Raji (cell line): ENCODE data around the gene HIPK3.

ENCODE experiments used
- POLR2A ChIP-seq: IDR thresholded peaks from 2 replicates; pipeline ENCODE4 v1.6.1; 2011; ENCODE audit warnings: low read depth, low read length, control low read depth; ENCODE audit not compliant: insufficient read depth

The HIPK3 gene

DNA sequence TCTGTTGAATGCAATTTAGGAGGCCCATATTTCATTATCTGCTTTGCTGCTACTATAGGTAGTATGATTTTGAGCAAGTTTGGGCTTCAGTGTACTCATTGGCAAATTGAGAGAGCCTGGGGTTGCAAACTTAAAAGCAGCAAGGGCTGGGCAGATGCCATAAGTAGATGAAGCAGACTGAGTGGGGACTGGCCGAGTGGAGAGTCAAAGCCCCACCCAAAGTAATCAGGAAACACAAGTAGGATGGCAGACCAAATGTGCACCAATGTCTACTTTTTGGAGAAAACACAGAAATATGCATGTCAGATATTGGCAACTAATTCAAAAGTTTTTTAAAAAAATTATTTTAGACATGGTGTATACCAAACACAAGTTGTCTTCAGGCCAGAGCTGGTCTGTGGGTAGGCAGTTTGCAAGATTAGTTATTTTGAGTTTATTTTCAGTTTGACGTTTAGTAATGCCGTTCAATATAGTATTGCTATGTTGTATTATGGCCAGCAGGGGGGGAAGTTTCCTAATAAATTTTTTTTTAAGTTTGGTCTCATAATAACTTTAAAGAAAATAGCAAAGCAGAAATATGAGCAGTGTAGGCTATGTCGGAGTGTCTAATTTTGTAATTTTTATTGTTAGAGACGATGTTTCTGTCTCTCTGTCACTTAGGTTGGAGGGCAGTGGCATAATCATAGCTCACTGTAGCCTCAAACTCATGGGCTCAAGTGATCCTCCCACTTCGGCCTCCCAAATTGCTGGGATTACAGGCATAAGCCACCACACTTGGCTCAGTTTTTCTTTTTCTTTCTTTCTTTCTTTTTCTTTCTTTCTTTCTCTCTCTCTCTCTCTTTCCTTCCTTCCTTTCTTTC lies 105.1 kb downstream of the HIPK3 start:
- no peak for TF ChIP-seq POLR2A

DNA sequence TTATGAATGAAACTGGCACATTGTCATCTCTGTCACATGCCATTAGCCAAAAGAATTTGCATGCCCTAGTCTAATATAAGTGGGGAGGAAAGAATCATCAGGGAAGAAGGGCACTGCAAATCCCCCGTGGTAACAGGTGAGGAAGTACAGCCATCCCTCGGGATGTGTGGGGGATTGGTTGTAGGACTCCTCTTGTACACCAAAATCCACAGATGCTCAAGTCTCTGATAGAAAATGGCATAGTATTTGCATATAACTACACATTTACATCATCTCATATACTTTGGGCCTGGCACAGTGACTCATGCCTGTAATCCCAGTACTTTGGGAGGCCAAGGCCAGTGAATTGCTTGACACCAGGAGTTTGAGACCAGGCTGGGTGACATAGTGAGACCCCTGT lies 109.7 kb downstream of the HIPK3 start:
- TF ChIP-seq POLR2A = no peak

DNA sequence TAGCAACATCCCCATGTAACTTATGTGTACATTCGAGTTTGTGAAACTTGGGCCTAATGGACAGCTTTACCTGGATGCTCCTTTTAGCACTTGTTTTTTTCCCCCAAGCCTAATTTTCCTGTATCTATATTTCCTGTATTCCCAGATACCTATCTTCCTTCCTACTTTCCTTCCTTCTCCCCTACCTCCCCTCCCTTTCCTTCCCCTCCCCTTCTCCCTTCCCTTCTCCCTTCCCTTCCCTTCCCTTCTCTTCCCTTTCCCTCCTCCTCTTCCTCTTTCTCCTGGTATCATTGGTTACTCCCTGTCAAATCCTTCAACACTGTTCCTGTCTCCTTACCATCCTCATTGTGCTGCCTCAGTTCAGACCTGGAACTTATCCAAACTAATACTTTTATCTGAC lies 111.8 kb downstream of the HIPK3 start:
- TF ChIP-seq POLR2A = no peak

DNA sequence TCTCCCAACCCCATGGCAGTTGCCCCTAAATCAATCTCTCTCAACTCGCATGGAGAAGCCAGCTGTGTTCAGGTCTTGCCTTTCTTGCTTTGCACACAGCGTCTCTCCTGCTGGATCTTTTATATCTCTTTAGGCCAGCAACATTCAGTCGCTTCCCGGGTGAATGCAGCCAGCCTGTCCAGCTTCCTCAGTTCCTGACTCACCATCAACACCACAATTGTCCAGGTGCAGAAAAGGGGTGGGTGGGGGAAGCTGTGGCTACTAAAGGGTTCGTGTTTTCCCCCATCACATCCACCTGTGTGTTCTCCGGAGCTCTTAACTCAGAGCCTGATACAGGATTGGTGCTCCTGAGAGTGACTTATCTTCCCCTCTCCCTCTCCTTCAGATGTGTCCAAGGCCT lies 116.5 kb downstream of the HIPK3 start:
- no peak for TF ChIP-seq POLR2A

DNA sequence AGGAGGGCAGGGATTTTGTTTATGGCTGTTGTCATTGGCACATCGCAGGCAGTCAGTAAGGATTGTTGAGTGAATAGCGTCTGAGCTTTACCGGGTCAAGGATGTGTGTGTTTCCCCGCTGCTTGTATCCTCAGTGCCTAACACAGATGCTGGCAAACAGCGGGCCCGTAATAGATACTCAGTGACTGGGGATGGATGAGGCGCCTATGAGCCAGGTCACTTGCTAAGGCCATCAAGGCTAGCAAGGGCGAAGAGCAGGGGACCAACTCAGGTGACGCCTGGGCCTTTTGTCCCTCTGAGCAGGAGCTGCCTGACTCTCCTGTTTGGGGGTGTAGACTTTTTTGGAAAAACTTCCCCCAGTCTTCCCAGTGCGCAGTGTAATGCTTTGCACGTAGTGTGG lies 118.1 kb downstream of the HIPK3 start:
- no peak for TF ChIP-seq POLR2A

DNA sequence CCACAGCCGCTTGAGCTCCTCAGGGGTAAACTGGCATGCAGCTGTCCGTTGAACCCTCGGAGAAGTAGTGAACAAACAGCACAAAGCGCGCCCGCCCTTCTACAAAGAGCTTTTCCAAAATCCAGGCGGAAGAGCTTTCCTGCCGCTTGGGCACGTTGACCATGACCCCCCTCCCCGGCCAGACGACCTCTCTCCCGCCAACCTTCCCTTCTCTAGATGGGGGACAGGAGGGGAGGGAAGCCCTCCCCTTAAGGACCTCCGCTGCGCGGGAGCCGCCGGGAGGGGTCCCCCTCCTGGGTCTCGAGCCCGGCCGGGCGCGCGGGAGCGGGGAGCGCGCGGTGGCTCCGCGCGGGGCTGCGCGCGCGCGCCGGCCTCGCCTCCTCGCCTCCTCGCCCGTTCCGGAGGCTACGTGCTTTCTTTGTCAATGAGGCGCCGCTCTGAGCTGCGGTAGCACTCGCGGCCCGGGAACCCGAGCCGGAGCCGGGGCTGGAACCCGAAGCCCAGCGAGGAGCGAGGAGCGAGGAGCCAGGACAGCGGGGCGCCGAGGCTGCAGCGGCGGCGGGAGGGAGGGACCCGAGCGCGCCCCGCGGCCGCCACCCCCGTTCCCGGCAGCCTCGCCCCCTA lies 118.6 kb downstream of the HIPK3 start, which contains the start of gene KIAA1549L:
Gene KIAA1549L, plus strand, starts transcription at position 421 of the 624 bp plus-strand sequence.
- TF ChIP-seq POLR2A = no peak

DNA sequence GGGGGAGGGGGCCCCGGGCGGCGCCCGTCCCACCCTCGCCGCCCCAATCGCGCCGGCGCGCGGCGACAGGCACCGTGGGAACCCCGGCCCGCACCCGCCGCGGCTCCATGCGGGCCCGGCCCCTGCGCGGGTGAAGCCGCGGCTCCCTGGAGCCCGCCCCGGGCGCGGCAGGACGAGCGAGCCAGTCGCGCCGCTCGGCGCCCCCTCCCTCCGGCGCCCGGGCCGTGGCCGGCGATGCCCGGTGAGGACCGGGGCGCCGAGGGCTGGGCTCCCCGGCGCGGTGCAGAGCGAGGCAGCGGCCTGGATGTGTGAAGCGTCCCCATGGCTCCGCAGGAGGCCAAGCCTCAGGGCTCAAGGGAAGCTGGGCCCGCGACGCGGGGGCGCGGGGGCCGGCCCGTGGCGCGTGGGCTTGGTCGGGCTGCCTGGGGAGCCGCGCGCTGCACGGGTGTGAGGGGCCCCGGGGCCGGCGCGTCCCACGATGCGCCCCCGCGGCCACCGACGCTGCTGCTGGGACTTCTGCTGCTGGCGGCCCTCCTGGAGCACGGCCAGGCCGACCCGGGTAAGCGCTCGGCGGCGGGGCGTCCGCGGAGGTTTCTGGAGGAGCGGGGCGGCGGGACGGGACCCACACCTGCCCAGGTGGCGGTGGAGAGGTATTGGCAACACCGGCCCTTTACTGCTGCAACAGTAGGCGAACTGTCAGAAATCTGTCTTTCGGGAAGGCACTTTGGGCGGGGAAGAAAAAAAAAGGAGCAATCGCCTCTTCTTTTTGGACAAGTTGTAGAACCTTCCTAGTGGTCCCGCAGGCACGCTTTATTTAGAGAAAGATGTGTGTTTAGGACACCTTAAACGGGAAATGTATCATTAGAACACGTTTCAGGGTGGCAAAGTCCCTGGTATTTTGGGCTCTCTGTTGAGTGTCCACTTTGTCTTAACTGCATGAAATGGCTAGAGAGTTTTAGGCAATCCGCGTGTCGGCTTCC lies 119.4 kb downstream of the HIPK3 start:
- TF ChIP-seq POLR2A = 0 out of 2 replicates have a peak, but pooled peaks have one; percentile 13

DNA sequence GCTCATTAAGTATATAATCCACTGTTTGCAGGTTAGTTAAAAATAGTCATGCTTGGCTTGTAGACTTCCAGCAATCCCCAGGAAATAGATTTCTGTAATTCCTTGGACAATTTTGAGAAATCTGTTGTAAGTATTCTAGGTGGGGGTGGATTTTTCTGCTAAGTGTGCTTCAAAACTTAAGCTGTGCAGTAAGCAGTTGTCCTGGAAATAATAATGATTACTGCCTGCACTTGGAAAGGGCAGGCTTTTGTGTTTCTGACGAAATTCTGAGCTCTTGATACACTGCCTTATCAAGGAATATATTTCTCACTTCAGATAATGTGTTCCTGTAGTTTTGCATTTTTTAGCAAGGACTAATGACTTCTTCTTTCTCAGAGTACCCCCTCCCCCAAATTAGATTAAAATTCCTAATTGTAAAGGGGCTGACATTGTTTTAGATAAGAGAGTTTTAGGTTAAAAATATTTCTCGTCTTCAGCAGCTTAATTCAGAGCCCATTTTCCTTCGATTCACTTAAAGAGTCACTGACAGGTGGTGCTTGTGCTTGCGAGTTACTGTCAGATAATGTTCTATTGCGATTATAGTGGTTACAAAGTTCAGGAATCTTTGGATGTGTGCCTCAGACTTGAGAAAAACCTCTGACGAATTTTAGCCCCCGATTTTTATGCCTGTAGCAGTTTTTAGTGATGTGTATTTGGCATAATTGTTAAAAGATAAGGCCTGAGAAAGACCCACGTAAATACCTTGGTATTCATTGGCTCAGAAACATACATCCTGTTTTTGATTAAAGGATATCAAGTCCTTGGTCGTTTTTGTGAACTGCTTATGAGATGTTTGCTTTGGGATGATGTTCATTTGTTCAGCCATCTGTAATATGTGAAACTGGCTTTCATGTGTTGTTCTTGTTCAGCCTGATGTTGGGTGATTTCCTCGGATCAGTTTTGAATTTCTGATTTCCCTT lies 120.5 kb downstream of the HIPK3 start:
- TF ChIP-seq POLR2A = no peak

DNA sequence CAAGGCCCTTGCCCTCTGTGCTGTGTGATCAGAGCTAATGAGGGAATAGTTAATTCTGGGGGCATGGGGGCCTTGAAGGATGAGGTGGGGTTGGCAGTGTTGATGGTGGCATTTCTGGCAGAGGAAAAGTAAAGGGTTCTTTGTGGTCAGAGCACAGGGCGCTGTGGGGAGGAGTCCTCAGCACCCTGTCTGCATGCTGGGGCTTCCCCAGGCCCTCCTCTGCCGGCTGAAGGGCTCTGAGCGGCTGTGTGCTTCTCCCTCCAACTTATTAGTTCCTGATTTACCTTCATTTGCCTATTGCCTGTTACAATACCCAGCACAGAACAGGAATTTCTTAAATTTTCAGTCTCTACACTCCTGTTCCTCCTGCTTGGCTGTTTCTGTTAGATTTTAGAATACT lies 122.8 kb downstream of the HIPK3 start:
- TF ChIP-seq POLR2A = peak; percentile 68

DNA sequence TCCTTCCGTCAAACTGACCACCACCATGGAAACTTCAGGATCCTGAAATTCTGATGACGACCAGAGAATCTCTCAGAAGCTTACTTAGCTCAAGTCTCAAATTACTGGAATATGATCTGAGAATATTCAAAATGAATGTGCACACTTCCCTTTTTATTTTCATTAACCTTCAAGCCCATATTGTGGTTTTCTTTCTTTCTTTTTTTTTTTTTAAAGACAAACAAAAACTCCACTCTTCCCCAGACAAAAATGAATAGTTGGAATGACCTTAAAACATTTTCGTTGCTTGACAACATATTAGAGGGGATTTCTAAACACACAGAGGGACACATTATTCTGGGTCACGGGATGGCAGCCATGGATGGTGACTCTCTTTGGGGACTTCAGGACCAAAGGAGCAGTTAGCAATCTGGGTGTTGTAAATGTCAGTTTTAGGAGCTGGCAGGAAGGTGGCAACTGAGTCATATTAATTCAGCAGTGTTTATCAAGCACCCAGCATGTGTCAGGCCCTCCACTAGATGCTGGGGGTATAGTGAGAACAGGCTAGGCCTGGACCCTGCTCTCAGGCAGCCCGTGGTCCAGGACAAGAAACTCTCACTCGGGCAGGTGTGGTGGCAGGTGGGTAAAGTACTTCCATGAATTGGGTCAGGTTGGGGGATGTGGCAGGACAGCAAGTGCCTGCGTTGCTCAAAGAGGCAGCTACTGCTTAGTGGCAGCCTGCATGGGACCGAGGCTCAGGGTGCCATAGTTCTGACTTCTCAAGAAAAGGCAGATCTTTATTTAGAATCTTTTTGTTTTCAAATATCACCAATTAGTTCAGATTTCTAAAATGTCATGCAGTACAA lies 126.1 kb downstream of the HIPK3 start:
- no peak for TF ChIP-seq POLR2A

DNA sequence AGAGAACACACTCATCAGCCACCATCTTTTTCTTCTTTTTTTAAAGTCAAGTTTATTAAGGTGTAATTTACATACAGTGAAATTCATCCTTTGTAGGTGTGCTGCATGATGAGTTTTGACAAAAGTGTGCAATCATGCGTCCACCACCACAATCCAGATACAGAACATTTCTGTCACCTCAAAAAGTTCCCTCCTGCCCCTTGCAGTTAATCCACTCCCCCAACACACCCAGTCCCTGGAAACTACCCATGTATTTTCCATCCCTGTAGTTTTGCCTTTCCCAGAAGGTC lies 126.7 kb downstream of the HIPK3 start:
- TF ChIP-seq POLR2A = no peak

DNA sequence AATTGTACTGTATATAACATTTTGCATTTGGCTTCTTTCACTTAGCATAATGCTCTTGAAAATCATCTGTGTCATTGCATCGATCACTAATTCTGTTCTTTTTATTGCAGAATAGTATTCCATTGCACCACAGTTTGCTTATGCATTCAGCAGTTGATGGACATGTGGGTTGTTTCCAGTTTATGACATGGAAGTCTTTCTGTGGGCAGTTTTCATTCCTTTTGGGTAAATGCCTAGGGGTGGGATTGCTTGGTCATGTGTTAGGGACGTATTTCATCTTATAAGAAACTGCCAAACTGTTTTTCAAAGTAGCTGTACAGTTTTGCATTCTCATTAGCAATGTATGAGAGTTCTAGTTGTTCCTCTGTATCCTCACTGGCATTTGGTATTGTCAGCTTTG lies 127.0 kb downstream of the HIPK3 start:
- no peak for TF ChIP-seq POLR2A

DNA sequence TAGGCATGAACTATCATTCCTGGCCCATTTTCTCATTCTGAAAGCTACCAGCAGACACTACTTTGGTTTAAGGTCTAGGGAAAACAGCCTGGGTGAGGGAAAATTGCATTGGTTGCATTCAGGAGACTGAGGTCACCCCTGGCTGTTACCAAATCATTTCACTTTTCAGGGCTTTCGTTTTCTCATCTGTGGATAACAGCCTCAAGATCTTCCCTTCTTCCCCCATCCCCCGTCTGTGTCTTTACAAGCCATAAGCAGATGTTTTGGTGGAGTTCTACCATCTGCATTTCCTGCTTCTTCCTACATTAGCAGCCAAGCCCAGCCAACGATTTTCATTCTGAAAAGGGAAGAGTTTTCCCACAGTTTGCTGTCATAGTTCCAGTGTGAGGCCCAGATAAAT lies 130.4 kb downstream of the HIPK3 start:
- no peak for TF ChIP-seq POLR2A

DNA sequence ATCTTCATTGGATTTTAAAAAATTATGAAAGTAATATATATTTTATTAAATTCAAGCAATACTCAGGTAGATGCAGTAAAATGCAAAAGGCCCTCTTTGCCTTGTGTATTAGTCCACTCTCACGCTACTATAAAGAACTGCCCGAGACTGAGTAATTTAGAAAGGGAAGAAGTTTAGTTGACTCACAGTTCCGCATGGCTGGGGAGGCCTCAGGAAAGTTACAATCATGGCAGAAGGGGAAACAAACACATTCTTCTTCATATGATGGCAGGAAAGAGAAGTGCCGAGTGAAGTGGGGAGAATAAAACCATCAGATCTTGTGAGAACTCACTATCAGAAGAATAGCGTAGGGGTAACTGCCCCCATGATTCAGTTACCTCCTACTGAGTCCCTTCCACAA lies 130.8 kb downstream of the HIPK3 start:
- TF ChIP-seq POLR2A = peak; percentile 16; the same call in 1 of the 2 replicates
